HG02885 (cell line): ENCODE results near the gene BMI1.

ENCODE experiments used
- ATAC-seq: cut with Tn5 transposase; IDR thresholded peaks from one replicate; pipeline ENCODE4 v1.9.1; 2021; ENCODE audit warnings: mild to moderate bottlenecking; ENCODE audit not compliant: unreplicated experiment, poor library complexity

BMI1 gene

DNA sequence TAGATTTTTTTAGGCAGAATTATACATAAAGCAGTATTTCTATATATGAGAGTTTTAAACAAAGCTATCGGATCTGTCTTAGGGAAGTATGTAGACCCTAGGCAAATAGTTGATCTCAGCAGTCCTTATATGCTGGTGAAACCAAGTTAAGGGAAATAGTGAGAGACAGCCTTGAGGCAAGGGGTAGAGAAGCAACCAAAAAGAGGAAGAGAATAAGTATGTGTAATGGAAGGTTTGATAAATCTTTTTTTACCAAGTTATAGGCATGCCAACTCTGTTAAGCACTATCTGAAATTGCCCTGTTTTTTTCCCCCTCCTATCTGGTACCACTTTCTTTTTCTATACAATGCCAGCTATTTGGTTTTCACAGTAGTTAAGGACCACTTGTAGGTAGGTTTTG, 44.3 kb downstream of the BMI1 start:
- peak; percentile 71 for ATAC-seq

DNA sequence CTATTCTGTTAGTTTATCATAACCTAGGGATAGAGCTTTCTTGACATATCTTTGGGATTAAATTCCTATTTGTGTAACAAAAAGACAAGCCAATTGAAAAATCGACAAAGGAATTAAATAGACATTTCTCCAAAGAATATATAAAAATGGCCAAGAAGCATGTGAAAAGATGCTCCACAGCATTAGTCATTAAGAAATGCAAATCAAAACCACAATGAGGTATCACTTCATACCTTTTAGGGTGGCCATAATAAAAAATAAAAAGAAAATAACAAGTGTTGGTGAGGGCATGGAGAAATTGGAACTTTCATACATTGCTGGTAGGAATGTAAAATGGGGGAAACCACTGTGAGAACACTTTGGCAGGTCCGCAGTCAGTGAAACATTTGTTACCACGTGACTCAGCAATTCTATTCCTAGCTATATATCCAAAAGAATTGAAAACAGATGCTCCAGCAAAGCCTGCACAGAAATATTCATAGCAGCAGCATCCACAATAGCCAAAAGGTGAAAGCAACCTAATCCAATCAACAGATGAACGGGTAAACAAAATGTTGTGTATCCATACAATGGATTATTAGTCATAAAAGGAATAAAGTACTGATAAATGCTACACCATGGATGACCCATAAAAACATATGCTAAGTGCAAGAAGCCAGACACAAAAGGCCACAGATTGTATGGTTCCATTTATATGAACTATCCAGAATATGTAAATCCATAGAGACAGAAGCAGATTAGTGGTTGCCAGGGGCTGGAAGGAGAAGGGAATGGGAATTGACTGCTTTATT, 44.9 kb downstream of the BMI1 start:
- ATAC-seq = no peak

DNA sequence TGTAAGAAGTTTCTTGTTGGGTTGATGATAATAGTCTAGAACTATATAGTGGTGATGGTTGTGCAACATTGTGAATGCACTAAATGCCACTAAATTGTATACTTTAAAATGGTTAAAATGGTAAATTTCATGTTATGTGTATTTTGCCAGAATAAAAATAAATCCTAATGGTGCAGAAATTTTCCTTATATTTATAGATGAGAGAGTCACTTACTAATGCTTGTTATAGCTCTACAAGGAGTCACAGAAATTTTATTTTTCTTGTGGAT, 45.5 kb downstream of the BMI1 start:
- no peak for ATAC-seq

DNA sequence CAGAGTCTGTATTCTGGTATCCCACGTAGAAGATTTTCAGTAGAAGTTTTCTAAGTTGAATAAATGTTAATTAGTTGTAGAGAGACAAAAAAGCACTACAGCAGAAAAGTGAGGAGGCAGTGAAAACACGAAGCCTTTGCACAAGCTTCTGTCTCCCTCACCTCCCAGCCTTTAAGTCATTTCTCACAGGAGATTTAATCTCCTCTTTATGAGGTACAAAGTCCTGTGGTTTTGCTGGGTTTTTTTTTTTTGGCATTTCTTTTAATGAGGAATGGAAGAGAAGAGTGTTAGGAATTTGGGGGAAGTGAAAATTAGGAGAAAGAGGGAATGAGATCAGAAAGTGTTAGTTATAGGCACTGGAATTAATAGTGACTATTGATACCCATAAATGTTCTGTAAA, 45.9 kb downstream of the BMI1 start:
- no peak for ATAC-seq

DNA sequence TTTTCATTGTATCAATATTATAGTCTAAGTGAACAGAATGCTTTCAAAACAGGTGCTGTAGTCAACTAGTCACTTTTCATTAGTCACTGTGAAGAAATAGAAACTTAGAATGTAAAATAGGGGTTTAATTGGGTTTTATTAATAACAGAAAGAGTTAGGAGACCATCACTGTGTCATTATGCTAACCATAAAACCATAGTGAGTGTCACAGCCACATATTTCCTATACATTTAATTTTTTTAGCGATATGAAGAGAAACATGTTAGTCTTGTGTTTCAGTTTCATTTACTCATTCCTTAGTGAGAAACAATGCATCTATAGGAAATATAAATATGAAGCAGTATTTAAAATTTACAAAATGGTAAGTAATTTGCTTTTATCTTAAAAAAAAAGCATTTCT, 46.6 kb downstream of the BMI1 start:
- ATAC-seq = no peak

DNA sequence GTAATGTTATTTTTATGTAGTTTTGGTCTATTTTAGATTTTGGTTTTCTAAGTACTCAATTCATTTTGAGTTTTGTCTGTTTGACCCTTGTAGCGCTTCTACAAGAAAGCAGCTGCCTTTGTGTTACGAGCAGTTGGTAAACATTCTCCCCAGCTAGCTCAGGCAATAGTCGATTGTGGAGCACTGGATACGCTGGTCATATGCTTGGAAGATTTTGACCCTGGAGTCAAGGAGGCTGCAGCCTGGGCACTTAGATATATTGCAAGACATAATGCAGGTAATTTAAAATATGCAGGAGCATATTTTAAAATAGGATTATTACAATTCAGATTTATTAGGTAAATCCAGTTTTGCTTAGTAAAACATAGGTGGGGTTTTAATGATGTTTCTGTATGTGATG, 47.5 kb downstream of the BMI1 start:
- ATAC-seq = no peak

DNA sequence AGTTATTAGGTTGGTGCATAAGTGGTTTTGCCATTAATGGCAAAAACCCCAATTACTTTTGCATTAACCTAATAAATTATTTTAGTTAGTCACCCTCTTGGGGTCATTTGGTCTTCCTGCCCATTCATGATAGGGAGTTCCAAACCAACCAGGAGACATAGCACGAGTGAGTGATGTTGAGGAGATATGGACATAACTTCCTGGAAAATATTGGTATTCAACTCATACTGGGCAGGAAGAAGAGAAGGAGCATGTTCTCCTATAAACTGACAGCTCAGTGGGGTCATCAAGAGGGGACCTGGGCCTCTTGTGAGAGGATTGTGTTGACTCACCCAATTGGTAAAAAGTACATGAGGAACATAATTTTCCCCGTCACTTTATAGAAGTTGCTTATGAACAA, 48.1 kb downstream of the BMI1 start:
- ATAC-seq = no peak

DNA sequence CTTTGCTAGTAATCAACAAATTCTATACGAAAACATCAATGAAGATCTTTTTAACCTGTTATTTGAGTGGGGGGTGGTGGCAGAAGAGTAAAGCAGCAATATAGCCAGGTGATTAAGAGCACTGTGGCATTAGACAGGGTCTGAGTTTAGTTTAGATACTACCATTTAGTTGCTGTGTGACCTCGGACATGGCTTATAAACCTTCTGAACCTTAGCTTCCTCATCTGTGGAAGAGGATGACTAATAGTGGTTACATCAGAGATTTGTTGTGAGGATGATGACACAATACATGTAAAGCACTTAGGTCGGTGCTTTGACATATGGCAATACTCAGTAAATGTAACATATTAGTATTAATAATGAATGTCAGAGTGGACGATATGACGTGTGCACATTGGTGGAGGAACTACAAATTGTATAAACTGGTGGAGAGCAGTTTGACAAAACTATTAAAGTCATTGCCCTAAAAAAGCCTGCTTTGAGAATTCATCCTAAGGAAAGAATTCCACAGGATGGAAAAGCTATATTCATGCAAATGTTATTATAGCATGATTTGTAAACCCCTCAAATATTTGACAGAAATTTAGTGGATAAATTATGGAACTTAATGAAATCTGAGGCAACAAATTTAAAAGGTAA, 48.7 kb downstream of the BMI1 start:
- peak; percentile 70 for ATAC-seq

DNA sequence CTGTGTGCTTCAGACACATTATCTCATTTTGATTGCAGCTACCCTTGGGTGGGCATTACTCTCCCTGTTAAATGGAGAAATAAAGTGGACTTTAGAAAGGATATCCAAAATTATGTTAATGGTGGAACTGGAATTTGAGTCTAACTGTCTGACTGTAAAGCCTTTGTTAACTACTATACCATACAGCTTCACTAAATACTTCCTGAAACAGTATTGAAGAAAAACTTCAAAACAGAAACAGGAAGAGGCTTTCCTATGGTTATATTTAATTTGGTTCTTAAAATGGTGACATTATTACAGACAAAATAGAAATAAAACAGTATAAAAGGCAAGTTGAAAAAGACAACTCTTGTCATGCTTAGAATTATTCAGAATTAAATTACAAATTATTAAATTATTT, 49.4 kb downstream of the BMI1 start:
- ATAC-seq = no peak

DNA sequence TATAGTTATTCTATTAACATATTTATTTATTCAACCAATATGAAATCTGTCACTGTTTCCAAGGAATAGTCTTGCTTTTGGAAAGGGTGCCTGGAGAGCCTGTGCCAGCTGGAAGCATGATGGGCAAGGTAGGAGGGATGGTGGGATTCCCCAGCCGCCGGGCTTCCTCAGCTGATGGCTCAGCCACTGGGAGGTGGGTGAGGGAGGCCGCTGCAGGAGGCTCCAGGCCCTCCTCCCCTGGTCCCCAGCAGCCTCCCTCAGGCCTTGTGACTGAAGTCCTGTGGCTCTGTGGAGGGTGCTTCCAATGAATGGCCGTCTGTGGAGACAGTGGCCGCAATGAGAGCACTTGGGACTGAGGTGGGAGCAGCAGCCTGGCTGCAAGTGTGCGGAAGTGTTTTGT, 51.4 kb downstream of the BMI1 start:
- no peak for ATAC-seq

DNA sequence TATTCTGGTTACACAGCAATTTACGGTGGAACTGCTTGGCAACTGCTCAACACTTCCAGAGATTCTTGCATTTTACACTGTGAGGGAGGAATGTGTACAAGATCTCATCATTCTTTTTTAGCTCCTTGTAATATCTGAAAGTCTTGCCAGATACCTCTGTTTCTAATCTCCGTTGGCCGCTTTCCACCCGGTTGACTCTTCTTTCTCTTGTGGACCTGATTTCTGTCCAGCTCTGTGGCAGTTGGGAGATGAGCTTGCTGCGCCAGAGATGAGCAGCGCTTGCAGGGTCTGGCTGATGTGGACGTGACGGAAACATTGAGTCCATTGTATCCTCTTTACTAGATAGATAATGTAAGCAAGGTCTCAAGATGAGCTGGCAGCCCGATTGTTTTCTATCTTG, 52.0 kb downstream of the BMI1 start:
- no peak for ATAC-seq

DNA sequence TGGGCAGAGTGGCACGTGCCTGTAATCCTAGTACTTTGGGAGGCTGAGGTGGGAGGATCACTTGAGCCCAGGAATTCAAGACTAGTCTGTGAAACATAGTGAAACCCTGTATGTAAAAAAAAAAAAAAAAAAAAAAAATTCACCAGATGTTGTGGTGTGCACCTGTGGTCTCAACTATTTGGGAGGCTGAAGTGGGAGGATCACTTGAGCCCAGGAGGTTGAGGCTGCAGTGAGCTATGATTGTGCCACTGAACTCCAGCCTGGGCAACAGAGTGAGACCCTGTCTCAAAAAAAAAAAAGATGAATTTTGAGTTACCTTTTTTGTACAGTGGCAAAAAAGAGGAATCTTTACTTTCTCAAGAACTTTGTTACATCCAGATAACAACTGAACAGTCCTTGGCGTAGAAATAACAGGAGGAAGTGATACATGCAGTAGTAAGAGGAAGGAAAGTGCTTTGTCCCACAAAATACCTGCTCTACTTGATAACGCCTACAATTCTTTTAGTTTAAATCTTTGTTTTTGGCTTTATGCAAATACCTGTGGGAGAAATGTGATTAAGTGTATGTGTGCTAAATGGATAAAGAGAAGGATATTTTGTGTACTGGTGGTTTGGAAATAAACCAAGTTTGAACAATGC, 53.7 kb downstream of the BMI1 start:
- ATAC-seq = no peak

DNA sequence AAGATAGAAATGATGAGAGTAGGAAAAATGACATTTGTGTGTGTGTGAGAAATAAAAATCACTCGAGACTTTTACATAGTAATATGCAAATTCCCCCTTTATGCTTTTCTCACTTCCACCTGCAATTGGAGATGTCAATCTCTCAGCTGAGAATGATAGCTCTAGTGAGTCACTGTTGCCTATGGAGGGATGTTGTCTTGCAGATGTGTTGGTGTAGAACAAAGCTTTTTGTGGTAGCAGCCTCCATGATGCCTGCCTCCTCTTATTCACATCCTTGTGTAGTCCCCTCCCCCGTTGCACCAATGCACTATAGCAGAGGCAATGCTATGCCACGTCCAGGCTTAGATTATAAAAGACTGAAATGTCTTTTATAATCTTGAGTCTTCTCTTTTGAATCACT, 58.2 kb downstream of the BMI1 start:
- peak; percentile 52 for ATAC-seq
